GM18870 (cell line): ENCODE data around the gene PLEKHO2.

Source experiments
- ATAC-seq: cut with Tn5 transposase; IDR thresholded peaks from one replicate; pipeline ENCODE4 v1.9.1; 2021; ENCODE audit warnings: moderate library complexity; ENCODE audit not compliant: unreplicated experiment

The PLEKHO2 gene

DNA sequence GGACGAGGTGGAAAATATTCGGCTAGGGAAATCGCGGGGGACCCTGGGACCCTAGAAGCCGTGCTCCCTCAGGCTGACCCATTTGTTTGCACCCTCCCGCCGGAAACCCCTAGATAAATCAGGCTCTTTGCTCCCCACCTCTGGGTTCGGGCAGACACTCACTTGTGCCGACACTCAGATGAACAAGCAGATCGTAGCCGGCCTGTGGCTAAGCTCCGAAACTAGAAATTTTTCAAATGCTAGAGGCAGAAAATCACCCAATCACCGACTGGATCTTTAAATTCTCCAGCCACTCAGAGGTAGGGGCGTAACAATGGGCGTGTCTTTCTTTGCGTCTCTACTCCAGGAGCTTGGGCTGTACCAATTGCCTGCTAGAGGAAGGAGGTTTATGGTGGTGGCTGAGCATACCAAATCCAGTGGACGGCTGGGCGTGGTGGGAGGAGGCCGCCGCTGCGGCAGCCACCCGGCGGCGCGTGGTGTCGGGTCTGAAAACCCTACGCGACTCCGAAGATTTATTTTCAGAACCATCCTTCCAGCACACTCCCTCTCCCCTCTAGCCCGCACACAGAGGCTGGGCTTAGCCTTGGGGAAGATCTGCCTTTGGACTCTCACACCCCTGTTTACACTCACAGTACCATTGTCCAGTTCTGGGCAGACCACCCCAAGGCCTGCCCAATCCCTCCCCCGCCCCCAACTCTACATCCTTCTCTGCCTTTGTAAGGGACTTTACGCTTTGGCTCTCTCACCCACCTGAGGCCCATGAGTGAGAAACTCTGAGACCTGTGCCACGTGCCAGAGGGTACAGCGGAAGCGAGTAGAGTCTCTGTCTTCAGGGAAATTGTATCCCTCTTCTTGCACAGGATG is 16.1 kb upstream of the PLEKHO2 start, which contains the start of gene PIF1:
Gene PIF1 (minus strand): TSS at position 217 of the 864 bp plus-strand sequence. CDS start 1,312 bp downstream, outside the sequence.
- ATAC-seq = peak; percentile 89

GRCh38 chr15:64828985-64829384 is 12.7 kb upstream of the PLEKHO2 start:
- no peak for ATAC-seq

GRCh38 chr15:64833690-64834089 is 8.0 kb upstream of the PLEKHO2 start:
- no peak for ATAC-seq

GRCh38 chr15:64836023-64836536 is 5.6 kb upstream of the PLEKHO2 start:
- ATAC-seq = no peak

DNA sequence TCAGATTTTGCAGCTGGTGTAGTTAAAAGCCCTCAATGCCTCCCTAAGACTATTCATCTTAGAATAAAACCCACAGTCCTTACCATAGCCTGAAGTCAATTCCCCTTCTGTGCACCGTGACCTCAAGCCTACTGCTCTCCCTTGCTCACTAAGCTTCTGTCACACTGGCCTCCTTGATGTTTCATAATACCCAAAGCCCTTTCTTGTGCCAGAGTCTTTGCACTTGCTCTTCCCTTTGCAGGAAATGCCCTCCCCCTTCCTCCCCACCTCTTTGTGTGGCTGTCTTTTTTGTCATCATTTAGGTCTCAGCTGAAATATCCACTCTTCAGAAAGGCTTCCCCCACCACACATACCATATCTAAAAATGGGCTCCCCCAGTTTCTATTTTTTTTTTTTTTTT is 4.2 kb upstream of the PLEKHO2 start:
- no peak for ATAC-seq

- no peak for ATAC-seq
These were observed 713 bp upstream of the PLEKHO2 start for GRCh38 chr15:64841060-64841343.

- ATAC-seq = no peak
These were observed 603 bp downstream of the PLEKHO2 start for GRCh38 chr15:64842096-64842939.

GRCh38 chr15:64842986-64843561 is 1.4 kb downstream of the PLEKHO2 start:
- ATAC-seq = no peak

DNA sequence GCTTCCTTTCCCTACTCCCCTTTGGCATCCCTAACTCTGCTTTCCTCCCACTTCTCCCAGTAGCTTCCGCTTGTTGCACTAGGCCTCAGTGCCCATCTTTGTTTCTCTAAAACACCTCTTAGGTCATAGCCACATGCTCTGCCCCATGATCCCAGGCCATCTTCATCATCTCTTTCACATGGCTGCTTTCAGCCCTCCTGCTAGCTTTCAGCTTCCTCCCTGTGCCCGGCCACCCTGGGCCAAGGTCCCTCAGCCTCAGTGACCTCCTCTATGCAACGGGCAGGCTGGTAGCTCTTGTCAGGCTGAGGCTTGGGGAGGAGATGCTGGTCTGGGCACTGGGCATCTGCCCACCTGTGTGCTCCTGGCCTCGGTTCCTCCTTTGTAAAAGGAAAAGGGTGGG is 2.3 kb downstream of the PLEKHO2 start:
- ATAC-seq = no peak

DNA sequence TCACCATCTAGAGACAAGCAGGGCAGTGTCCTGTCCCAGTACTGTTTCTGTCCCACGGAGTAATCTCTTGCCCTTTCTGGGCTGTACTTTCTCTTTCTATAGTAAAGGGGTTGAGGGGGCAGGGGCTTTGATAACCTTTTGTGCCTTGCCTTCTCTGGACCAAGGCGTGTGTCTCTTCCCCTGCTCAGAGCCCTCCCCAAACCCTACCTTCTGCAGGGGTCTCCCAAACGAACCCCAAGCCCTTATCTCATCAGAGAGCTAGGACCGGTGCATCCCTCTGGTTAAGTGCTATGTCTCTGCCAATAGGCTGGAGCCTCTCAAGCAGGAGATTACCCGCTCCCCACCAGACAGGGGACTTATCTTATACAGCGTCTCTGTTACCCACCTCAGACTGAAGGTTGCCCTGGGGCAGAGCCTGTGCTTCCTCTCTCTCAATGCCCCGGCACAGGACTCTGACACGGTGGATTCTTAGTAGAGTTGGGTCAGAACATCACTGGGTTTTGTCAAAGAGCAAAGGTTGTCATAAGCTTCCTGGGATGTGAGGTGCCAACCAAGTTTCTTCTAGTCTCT is 2.9 kb downstream of the PLEKHO2 start:
- no peak for ATAC-seq

GRCh38 chr15:64845183-64845611 is 3.5 kb downstream of the PLEKHO2 start:
- no peak for ATAC-seq

DNA sequence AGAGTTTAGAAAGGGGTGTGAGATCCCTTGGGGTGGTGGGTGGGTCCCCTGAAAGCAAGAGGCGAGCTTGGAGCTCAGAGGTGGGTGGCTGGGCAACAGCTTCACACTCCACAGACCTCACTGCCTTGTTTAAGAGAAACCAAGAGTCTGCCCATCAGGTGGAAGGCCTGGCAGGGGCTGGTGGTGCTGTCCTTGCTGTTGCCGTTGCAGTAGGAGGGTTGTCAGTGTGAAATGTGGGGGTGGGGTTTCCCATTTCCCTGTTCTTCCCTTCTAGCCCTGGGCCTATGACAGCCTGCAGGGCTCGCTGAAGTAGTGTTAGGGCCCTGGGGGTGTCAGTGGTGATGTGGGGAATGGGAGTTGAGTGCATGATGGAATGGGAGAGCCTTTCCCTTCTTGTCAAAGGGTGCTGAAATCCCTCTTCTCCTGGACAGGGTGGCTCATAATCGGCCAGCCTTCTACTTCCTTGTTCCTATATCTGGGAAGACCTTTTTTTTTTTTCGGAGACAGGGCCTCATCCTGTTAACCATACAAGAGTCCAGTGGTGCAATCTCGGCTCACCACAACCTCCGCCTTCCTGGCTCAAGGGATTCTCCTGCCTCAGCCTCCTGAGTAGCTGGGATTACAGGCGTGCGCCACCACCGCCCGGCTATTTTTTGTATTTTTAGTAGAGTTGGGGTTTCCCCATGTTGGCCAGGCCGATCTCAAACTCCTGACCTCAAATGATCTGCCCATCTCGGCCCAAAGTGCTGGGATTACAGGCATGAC is 4.3 kb downstream of the PLEKHO2 start:
- ATAC-seq = no peak

DNA sequence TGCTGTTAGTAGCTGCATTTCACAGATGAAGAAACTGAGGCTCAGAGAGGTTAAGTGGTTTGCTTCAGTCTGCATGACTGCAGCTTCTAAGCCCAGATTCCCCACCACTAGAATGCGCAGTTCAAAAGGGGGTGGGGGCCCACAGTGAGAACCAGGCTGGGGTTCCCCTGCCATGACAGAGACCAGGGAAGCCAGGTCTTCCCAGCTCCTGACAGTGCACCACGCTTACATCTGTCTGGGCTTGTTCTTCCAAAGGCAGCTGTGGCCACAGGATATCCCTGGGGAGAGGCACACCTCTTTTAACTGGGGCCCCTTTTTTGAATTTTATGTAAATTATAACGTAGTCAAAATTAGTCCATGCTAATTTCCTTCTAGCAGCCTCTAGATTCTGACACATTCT is 5.3 kb downstream of the PLEKHO2 start:
- ATAC-seq = no peak

DNA sequence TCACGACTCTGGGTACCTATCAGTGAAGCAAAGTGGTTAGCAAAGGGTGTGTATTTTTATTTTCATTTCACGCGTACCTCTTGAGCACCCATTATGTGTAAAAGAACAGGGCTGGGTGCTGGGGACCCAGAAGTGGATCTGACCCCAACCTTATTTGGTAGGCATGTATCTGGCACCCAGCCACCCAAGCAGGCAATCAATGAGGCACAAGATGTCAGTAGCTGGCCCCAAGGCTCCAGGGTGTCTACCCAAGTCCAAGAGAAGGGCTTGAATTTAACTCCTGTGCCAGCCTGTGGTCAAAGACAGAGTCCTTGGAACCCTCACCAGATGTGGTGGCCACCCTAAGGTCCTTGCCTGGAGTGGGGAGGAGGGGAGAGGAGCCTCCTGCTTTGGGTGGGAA is 5.7 kb downstream of the PLEKHO2 start:
- no peak for ATAC-seq

- no peak for ATAC-seq
These were observed 6.4 kb downstream of the PLEKHO2 start for GRCh38 chr15:64847876-64848716.

GRCh38 chr15:64850778-64851502 is 9.2 kb downstream of the PLEKHO2 start:
- no peak for ATAC-seq

DNA sequence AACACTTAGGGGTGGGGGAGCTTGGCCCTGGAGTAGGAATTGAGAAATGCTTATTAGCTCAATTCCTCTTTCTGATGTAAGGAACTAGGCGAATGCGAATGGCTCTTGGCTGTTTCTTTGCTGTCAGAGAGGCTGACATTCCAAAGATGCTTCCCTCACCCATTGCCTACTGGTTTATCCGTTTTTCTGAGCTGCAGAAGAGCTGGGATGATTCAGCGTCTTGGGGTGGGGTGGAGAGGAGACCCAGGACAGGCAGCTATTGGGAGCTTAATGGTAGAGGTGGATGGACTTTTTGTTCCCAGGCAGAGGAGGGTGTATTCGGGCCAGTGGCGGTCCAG is 9.8 kb downstream of the PLEKHO2 start:
- ATAC-seq = no peak

DNA sequence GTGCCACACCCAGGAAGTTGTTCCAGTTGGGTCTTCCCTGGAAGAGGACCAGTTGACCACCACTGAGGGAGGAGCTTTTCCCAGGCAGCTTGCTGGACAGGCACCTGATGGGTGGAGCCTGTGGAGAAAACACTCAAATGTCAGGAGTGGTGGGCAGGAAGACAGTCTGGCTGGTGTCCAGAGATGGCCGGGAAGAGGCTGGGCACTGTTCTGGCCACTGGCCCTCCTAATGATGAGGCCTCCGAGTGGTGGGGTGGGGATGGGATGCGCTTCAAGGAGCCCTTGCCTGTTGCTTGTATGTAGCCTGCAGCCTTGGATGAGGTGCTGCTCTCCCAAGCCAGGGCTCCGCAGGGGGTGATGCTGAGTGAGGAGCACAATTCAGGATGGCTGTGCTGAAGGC is 12.3 kb downstream of the PLEKHO2 start:
- no peak for ATAC-seq

- ATAC-seq = no peak
These were observed 12.8 kb downstream of the PLEKHO2 start for GRCh38 chr15:64854526-64854925.
